Neuronal stem cell (in vitro differentiated cells): ENCODE results near the gene ROBO1.

Experiments
- DNase-seq: peaks from one replicate; pipeline ENCODE4 v3.0.0-alpha.2; 2013; ENCODE audit warnings: low spot score
- H2AFZ ChIP-seq: one replicate; pipeline ENCODE4 v1.6.1; 2013; ENCODE audit warnings: mild to moderate bottlenecking, low read length, inconsistent platforms
- H2AK5ac ChIP-seq: 2 replicates; pipeline ENCODE4 v1.6.1; 2013; ENCODE audit warnings: low read depth, mild to moderate bottlenecking, inconsistent platforms, low read length, moderate library complexity, mixed read lengths
- H2BK120ac ChIP-seq: 2 replicates; pipeline ENCODE4 v1.6.1; 2013; ENCODE audit warnings: low read depth, mild to moderate bottlenecking, inconsistent platforms, low read length, moderate library complexity, mixed read lengths
- H2BK12ac ChIP-seq: one replicate; pipeline ENCODE4 v1.6.1; 2013; ENCODE audit warnings: low read length, inconsistent platforms
- H2BK15ac ChIP-seq: 2 replicates; pipeline ENCODE4 v1.6.1; 2013; ENCODE audit warnings: mild to moderate bottlenecking, low read length, inconsistent platforms, mixed read lengths
- H2BK5ac ChIP-seq: one replicate; pipeline ENCODE4 v1.6.1; 2013; ENCODE audit warnings: inconsistent platforms, mild to moderate bottlenecking, low read length, moderate library complexity
- H3K14ac ChIP-seq: one replicate; pipeline ENCODE4 v1.6.1; 2013; ENCODE audit warnings: low read length, inconsistent platforms
- H3K18ac ChIP-seq: 2 replicates; pipeline ENCODE4 v1.6.1; 2013; ENCODE audit warnings: low read length, inconsistent platforms
- H3K23ac ChIP-seq: 2 replicates; pipeline ENCODE4 v1.6.1; 2013; ENCODE audit warnings: low read depth, mild to moderate bottlenecking, mixed read lengths, low read length, inconsistent platforms; ENCODE audit not compliant: poor library complexity
- H3K27ac ChIP-seq: replicated peaks from 3 replicates; pipeline ENCODE4 v1.5.1; 2013; ENCODE audit warnings: low read length, inconsistent platforms
- H3K27me3 ChIP-seq, 3 experiments: 2 replicates each; pipeline ENCODE4 v1.6.1; 2013; ENCODE audit warnings: low read length in 3 of 3, mild to moderate bottlenecking in 2 of 3, inconsistent platforms in 1 of 3, low read depth in 1 of 3, mixed read lengths in 1 of 3, moderate library complexity in 1 of 3; ENCODE audit not compliant: control insufficient read depth in 3 of 3, insufficient read depth in 3 of 3
- H3K36me3 ChIP-seq, 2 donors: replicated peaks in 1 of 2; 2 replicates each; pipeline ENCODE4 v1.6.1; 2013; ENCODE audit warnings: low read length in 2 of 2; ENCODE audit not compliant: control insufficient read depth in 2 of 2, insufficient read depth in 2 of 2
- H3K4ac ChIP-seq: 2 replicates; pipeline ENCODE4 v1.6.1; 2013; ENCODE audit warnings: inconsistent platforms, mild to moderate bottlenecking, low read length, moderate library complexity
- H3K4me1 ChIP-seq, 2 donors: 1 replicate in 1 of 2; 2 replicates in 1 of 2; pipeline ENCODE4 v1.6.1; 2013; ENCODE audit warnings: low read length in 2 of 2, low read depth in 1 of 2; ENCODE audit not compliant: control insufficient read depth in 2 of 2, insufficient read depth in 1 of 2
- H3K4me2 ChIP-seq: one replicate; pipeline ENCODE4 v1.6.1; 2013; ENCODE audit warnings: mild to moderate bottlenecking, low read length, inconsistent platforms; ENCODE audit not compliant: insufficient read depth, poor library complexity, severe bottlenecking
- H3K4me3 ChIP-seq, 2 donors: 2 replicates each; pipeline ENCODE4 v1.5.1; 2013; ENCODE audit warnings: low read length in 2 of 2, mild to moderate bottlenecking in 2 of 2, inconsistent platforms in 1 of 2, moderate library complexity in 1 of 2
- H3K79me1 ChIP-seq: one replicate; pipeline ENCODE4 v1.6.1; 2013; ENCODE audit warnings: low read depth, mild to moderate bottlenecking, inconsistent platforms, low read length, moderate library complexity
- H3K9ac ChIP-seq: one replicate; pipeline ENCODE4 v1.6.1; 2013; ENCODE audit warnings: mild to moderate bottlenecking, low read depth, low read length, inconsistent platforms; ENCODE audit not compliant: poor library complexity
- H3K9me3 ChIP-seq, 2 donors: replicated peaks in 1 of 2; 2 replicates each; pipeline versions ENCODE3 to v1.6.1; 2013; ENCODE audit warnings: low read length in 2 of 2, mild to moderate bottlenecking in 2 of 2, inconsistent platforms in 1 of 2, low read depth in 1 of 2, mixed read lengths in 1 of 2, moderate library complexity in 1 of 2; ENCODE audit not compliant: control insufficient read depth in 2 of 2, insufficient read depth in 1 of 2
- H4K8ac ChIP-seq: one replicate; pipeline ENCODE4 v1.6.1; 2013; ENCODE audit warnings: low read depth, mild to moderate bottlenecking, inconsistent platforms, low read length, moderate library complexity
- H4K91ac ChIP-seq: one replicate; pipeline ENCODE4 v1.6.1; 2013; ENCODE audit warnings: low read length, low read depth, mild to moderate bottlenecking, inconsistent platforms; ENCODE audit not compliant: poor library complexity
- WGBS, 2 donors: extraction: QIAGEN DNeasy Blood & Tissue Kit; methylation state at CpG; one replicate each; pipeline ENCODE4 v1.1.7; 2013; ENCODE audit warnings: missing lambda C conversion rate in 2 of 2, mixed read lengths in 1 of 2; ENCODE audit not compliant: insufficient read length in 2 of 2, insufficient replicate concordance in 1 of 2; ENCODE audit errors: extremely low coverage in 2 of 2; 5-methylcytosine and 5-hydroxymethylcytosine counted together

The ROBO1 gene

DNA sequence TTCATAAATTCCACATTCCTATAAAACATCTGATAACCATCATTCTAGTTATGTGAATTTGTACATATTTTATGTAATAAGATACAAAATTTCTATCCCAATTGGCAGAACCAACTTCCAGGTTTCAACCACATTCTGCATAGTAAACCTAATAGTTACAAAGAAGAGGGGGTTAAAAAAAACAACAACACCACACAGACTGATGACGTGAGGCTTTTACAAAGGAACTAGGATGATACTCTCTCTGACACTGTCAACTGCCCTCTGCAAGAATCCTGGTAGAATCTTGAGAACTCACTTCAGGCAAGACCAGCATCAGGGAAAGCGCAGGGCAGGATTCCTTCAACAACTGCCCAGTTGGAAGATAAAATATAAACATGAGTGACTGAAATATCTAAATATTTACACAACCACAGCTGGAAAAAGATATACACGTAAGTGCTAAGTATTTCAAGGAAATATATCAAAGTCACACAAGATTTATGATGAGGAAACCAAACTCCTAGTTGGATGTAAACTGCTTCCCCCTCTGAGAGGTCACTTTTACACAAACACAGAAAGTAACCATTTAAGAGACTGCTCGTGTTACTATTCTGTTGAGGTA lies 816.4 kb downstream of the ROBO1 start:
- Histone ChIP-seq H3K4me3 (no peak overlapping the region), H3K79me1 (no peaks in the 10 kb centered on the region), H3K27me3 (no peaks in the 10 kb centered on the region), H2BK12ac (no peak overlapping the region), H2BK15ac (no peak overlapping the region), H3K14ac (no peak overlapping the region), H2AK5ac (no peak overlapping the region), H2BK120ac (no peak overlapping the region), H3K23ac (no peak overlapping the region), H3K36me3 (no peaks in the 10 kb centered on the region), H2BK5ac (no peak overlapping the region), H2AFZ (no peak overlapping the region), H3K4me1 (no peaks in the 10 kb centered on the region), H3K9me3 (no peaks in the 10 kb centered on the region), H3K27ac (no peak overlapping the region), H4K91ac (no peak overlapping the region), H3K9ac (no peak overlapping the region), H4K8ac (no peak overlapping the region), H3K18ac (no peak overlapping the region), H3K4me2 (no peak overlapping the region), H3K4ac (no peak overlapping the region)
- DNase-seq: no peak
- no CpG with 5 or more reads among the region's 4 CpGs for WGBS, 2 donors

DNA sequence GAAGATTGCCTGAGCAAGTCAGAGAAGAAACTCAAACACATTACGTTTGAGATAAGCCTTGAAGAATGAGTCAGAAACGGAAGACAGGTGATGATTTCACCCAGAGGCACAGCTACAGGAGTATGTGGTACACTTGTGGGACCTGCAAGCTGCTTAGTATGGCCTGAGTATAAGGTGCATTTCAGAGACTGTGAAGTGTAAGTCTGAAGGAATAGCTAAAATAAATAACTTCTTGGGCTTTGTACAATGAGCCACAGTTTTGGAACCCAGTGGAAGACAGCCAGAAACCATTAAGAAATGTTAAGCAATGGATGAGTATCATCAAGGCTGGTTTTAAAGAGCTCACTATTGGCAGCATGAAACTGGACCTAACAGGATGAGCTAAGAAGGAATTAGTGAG lies 826.2 kb downstream of the ROBO1 start:
- no peak for DNase-seq

DNA sequence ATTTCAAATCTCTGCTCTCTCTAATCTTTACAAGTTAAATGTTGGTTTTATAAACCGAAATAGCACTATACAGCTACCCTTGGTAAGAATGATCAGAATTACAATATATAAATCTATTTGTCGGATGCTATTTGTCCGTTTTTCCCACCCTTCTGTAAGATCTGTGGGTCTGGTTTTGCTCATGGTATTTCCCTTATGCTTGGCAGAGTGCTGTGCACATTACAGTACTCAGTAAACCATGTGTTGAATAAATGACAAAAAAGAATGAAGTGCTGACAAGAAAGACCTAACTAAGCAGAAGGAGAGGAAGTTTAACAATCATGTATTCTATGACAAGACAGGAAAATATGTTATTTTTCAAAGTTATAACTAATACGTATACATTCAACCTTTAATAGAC lies 827.2 kb downstream of the ROBO1 start:
- H2BK12ac ChIP-seq: no peak overlapping the region
- H2AK5ac ChIP-seq: no peak overlapping the region
- no peak overlapping the region for H3K18ac ChIP-seq
- no peak overlapping the region for H4K8ac ChIP-seq
- no peak overlapping the region for H3K27ac ChIP-seq
- no peak overlapping the region for H2AFZ ChIP-seq
- H3K4me1 ChIP-seq: no peaks in the 10 kb centered on the region
- no peaks in the 10 kb centered on the region for H3K27me3 ChIP-seq
- no peak overlapping the region for H4K91ac ChIP-seq
- H2BK15ac ChIP-seq: no peak overlapping the region
- H3K23ac ChIP-seq: no peak overlapping the region
- H3K9ac ChIP-seq: no peak overlapping the region
- no peak overlapping the region for H2BK120ac ChIP-seq
- no peak overlapping the region for H3K14ac ChIP-seq
- no peak overlapping the region for H2BK5ac ChIP-seq
- no peak overlapping the region for H3K4me3 ChIP-seq
- no peak overlapping the region for H3K4ac ChIP-seq
- no peak overlapping the region for H3K4me2 ChIP-seq
- no CpG with 5 or more reads among the region's 4 CpGs for WGBS, 2 donors
- peaks cover 5% of the 10 kb centered on the region for H3K79me1 ChIP-seq
- peaks cover 3% of the 10 kb centered on the region in 2 donors for H3K36me3 ChIP-seq
- H3K9me3 ChIP-seq: peaks cover 2 to 4% of the 10 kb centered on the region in 2 donors
- DNase-seq: no peak

More for the DNA sequence above, 826.2 kb downstream of the ROBO1 start:
- Histone ChIP-seq H2BK5ac (no peak overlapping the region), H2BK15ac (no peak overlapping the region), H2BK120ac (no peak overlapping the region), H2AK5ac (no peak overlapping the region), H3K23ac (no peak overlapping the region), H3K36me3 (peaks cover 3% of the 10 kb centered on the region in 2 donors), H3K4me1 (no peaks in the 10 kb centered on the region), H4K91ac (no peak overlapping the region), H3K18ac (no peak overlapping the region), H3K4me2 (no peak overlapping the region), H3K4ac (no peak overlapping the region), H2BK12ac (no peak overlapping the region), H2AFZ (no peak overlapping the region), H3K9ac (no peak overlapping the region), H4K8ac (no peak overlapping the region), H3K79me1 (peaks cover 5% of the 10 kb centered on the region), H3K27me3 (no peaks in the 10 kb centered on the region), H3K9me3 (peaks cover 2 to 4% of the 10 kb centered on the region in 2 donors), H3K27ac (no peak overlapping the region), H3K14ac (no peak overlapping the region), H3K4me3 (no peak overlapping the region)
- WGBS, 2 donors: no CpG with 5 or more reads among the region's 2 CpGs

DNA sequence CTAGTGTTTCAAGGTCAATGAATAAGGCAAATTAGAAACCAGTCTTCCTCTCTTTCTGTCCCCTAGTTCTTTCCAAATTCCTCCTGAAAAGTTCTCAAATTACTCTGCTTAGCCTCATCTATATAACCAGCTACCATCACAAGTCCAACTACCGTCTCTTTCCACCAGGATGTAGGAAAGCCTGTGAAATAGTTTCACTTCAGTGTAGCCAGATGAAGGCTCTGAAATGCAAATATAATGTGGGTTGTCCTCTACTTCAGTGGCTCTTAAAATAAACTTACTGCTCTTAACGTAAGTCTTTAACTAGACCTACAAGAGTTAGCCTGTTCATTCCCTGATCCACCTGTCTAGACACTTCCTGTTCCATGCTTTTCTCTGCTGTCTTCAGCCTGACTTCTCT lies 827.7 kb downstream of the ROBO1 start:
- no peak overlapping the region for H2BK5ac ChIP-seq
- H3K79me1 ChIP-seq: peaks cover 5% of the 10 kb centered on the region
- no peaks in the 10 kb centered on the region for H3K27me3 ChIP-seq
- H3K36me3 ChIP-seq: peaks cover 3% of the 10 kb centered on the region in 2 donors
- H3K23ac ChIP-seq: no peak overlapping the region
- no CpG with 5 or more reads among the region's 2 CpGs for WGBS, 2 donors
- H3K4me1 ChIP-seq: no peaks in the 10 kb centered on the region
- no peak overlapping the region for H3K18ac ChIP-seq
- H2BK15ac ChIP-seq: no peak overlapping the region
- no peak overlapping the region for H4K91ac ChIP-seq
- no peak overlapping the region for H2AFZ ChIP-seq
- H3K4me2 ChIP-seq: no peak overlapping the region
- H4K8ac ChIP-seq: no peak overlapping the region
- H3K9ac ChIP-seq: no peak overlapping the region
- H3K4ac ChIP-seq: no peak overlapping the region
- H2BK12ac ChIP-seq: no peak overlapping the region
- DNase-seq: no peak
- no peak overlapping the region for H2BK120ac ChIP-seq
- H3K4me3 ChIP-seq: no peak overlapping the region
- H2AK5ac ChIP-seq: no peak overlapping the region
- H3K27ac ChIP-seq: no peak overlapping the region
- H3K14ac ChIP-seq: no peak overlapping the region
- peaks cover 2 to 4% of the 10 kb centered on the region in 2 donors for H3K9me3 ChIP-seq
